AG10803 (cell line): ENCODE results near the gene KHSRP.

Experiments used
- DNase-seq: peaks from one replicate; pipeline ENCODE4 v3.0.0; 2010; ENCODE audit warnings: low read depth
- H3K4me3 ChIP-seq: 2 replicates; pipeline ENCODE4 v1.5.1; 2011; ENCODE audit warnings: mild to moderate bottlenecking, low read length, control low read depth
- TF ChIP-seq, protein P1 (sequence below): conservative IDR thresholded peaks from 2 replicates; pipeline ENCODE4 v1.5.1; 2011; ENCODE audit warnings: mild to moderate bottlenecking, low read length, control low read depth, inconsistent platforms

Gene KHSRP

DNA sequence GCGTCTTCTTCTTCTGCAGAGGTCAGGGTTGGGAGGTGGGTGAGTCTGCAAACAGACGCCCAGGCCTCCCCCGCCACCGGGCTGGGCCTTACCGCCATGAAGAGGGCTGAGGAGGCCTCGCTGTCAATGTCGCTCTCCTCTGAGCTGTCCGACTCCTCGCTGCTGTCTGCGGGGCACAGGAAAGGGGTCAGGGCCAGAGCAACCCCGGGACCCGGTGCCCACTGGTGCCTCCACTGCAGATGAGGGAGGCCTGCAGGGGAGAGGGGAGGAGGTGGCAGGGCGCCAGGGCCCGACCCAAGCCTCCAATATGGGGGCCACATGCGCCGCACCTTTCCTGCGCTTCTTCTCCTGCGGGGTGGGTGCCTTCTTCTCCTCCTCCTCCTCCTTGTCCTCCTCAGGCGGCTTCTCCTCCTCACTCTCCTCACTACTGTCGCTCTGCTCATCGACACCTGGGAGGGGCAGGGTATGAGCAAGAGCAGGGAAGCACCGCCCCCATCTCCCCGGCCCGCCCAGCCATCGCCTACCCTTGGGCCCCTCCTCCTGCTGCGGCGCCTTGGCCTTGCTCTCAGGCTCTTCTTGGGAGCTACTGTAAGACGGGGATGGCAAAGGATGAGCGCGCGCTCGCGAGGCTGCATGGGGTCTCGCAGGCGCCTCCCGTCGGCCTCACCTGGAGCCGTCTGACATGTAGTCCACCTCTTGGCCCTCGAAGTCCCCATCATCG is 43.4 kb downstream of the KHSRP start:
- H3K4me3 ChIP-seq = no peak overlapping the region
- DNase-seq = no peak
- TF ChIP-seq, protein P1, sequence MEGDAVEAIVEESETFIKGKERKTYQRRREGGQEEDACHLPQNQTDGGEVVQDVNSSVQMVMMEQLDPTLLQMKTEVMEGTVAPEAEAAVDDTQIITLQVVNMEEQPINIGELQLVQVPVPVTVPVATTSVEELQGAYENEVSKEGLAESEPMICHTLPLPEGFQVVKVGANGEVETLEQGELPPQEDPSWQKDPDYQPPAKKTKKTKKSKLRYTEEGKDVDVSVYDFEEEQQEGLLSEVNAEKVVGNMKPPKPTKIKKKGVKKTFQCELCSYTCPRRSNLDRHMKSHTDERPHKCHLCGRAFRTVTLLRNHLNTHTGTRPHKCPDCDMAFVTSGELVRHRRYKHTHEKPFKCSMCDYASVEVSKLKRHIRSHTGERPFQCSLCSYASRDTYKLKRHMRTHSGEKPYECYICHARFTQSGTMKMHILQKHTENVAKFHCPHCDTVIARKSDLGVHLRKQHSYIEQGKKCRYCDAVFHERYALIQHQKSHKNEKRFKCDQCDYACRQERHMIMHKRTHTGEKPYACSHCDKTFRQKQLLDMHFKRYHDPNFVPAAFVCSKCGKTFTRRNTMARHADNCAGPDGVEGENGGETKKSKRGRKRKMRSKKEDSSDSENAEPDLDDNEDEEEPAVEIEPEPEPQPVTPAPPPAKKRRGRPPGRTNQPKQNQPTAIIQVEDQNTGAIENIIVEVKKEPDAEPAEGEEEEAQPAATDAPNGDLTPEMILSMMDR = no peak

DNA sequence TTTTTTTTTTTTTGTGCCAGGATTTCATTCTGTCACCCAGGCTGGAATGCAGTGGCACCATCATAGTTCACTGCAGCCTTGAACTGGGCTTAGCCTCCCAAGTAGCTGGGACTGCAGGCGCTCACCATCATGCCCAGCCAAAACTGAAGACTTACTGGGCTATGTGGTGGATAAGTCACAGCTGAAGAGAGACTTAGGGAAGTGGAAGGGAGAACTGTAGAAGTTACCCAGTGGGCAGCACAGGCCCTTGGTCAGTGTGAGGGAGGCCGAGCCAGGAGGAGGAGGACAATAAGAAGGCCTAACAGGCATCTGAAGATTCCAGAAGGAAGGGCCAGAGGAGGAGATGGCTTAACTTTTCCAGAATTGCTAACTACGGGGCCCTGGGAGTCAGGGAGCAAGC is 44.9 kb downstream of the KHSRP start:
- no peak for DNase-seq
- H3K4me3 ChIP-seq = no peak overlapping the region
- TF ChIP-seq, protein P1 = no peak

DNA sequence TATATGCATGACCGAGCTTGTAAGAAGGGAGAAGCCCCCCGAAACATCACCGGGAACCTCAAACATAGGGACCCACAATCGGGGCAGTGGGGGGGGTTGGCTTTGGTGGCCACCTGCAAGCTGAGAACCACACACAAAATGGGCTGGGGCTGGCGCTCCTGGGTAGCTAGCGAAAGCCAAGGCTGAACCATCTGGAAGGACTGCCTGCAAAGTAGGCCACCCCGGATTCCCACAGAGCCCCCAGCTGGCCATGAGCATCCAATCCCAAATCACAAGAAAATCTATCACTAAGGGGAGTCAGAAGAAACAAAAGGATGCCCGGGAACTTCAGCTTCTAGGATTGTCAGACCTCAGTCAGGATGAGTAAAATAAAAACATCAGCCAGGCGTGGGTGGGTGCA is 46.1 kb downstream of the KHSRP start:
- DNase-seq = no peak
- TF ChIP-seq, protein P1 = no peak
- H3K4me3 ChIP-seq = no peak overlapping the region

DNA sequence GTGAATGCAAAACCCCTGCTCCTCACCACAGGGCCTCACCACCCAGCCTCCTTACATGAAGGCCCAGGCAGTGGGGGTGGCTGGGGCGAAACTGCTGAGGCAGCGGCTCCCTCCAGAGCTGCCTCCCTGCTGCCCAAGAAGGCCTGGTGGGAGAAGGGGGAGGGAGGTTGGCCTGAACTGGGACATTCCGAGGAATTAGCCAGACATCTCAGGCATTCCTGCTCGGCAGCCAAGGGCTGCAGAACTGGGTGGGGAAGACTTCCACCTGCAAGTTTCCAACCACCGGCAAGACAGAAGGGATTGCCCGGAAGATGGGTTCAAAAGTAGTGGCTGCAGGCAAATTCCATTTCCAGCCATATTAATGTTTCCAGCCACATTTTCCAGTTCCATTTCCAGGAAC is 46.6 kb downstream of the KHSRP start:
- H3K4me3 ChIP-seq = no peak overlapping the region
- peak; percentile 84 for DNase-seq
- TF ChIP-seq, protein P1 = no peak; the same call in 1 of the 2 replicates

DNA sequence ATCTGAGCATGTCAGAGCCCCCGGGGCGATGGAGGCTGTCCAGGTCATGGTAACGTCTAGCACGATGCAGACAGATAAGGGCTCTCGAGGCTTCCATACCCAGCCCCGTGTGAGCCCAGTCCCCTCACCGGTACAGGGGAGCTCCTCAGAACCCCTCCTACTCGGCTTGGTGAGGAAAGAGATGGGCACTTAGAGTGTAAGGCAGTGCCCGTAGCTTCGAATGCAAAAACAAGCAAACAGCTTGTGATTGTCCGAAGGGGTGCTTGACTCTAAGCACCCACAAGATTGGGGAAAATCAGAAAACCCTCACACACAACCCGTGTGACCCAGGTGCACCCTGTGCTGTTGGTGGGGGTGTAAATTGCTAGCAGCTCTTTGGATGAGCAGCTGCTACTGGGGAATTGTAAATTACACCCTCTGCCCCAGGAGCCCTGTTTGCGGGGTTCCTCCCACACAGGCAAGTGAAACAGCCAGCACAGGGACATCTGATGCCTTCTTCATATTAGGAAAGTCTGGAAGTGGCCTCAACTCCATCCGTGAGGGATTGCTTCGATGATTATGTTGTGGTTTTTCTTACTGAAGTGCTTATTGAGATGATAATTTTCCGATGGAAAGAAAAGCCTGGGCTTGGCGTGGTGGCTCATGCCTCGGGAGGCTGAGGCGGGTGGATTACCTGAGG is 48.0 kb downstream of the KHSRP start:
- TF ChIP-seq, protein P1 = no peak
- H3K4me3 ChIP-seq = no peak overlapping the region
- no peak for DNase-seq

DNA sequence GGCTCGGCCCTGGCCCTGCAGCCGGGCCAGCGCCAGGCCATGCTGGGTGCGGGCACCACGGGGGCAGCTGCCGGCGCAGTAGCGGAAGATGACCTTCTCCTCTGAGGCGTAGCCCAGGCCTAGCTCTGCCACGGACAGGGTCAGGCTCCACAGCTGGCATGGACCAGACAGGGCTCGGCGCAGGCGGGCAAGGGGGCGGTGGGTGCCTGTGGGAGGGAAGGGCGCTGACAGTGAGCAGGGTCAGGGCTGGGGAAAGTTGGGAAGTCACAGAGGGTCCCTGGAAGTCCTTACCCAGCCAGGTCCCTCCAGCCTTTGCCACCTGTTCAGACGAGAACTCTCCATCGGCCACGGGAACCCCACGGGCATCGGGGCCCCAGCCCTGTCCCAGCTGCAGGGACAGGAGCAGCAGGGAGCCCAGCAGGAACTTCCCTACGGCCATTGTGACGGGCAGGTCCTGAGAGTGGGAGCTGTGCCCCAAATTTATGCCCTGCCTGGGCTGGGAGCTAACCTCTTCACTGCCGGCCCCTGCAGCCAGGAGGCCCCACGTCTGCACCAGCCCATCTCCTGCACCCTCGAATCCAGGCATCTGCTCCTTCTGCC is 49.1 kb downstream of the KHSRP start, which contains the start of gene PSPN:
Gene PSPN, minus strand, starts transcription at position 523 of the 600 bp plus-strand sequence. Its CDS starts 84 bp downstream, at position 439.
- TF ChIP-seq, protein P1 = no peak
- H3K4me3 ChIP-seq = no peak within 1 kb of the TSS
- DNase-seq = no peak
